HEK293 (cell line): ENCODE data around the gene SERPINA12.

Experiments used
- CTCF ChIA-PET: fragments of 350-600 bp; formaldehyde crosslinking; extraction: SDS; loops from one replicate; lab custom pipeline; 2021; ENCODE audit warnings: antibody characterized with exemption; lab: Yijun Ruan, JAX
- POLR2A ChIA-PET: fragments of 300-600 bp; formaldehyde crosslinking; extraction: SDS; loops from one replicate; lab custom pipeline; 2020; ENCODE audit warnings: antibody characterized with exemption, inconsistent platforms; lab: Yijun Ruan, JAX
- H3K27ac ChIP-seq: fragments of 200-500 bp; sonication (Bioruptor generic); 2 replicates; pipeline ENCODE4 v1.5.1; 2014; ENCODE audit warnings: low read depth, low read length, control low read depth, inconsistent platforms; ENCODE audit errors: extremely low read depth
- H3K36me3 ChIP-seq, 2 experiments: fragments of 200-500 bp in 1 of 2; sonication (Bioruptor generic) in 1 of 2; 1 replicate in 1 of 2; 2 replicates in 1 of 2; pipeline ENCODE4 v1.5.1; 2014 to 2017; ENCODE audit warnings: inconsistent platforms in 2 of 2, low read length in 2 of 2; ENCODE audit not compliant: control insufficient read depth in 2 of 2, insufficient read depth in 1 of 2
- H3K4me1 ChIP-seq: fragments of 200-500 bp; sonication (Bioruptor generic); 2 replicates; pipeline ENCODE4 v1.5.1; 2014; ENCODE audit warnings: mild to moderate bottlenecking, low read length, inconsistent platforms; ENCODE audit not compliant: control insufficient read depth, insufficient read depth
- H3K4me3 ChIP-seq: 2 replicates; pipeline ENCODE4 v1.5.1; 2011; ENCODE audit warnings: low read depth, mild to moderate bottlenecking, control low read depth, low read length, moderate library complexity
- H3K9me3 ChIP-seq: fragments of 200-500 bp; sonication (Bioruptor generic); 2 replicates; pipeline ENCODE4 v1.5.1; 2014; ENCODE audit warnings: low read depth, low read length, inconsistent platforms; ENCODE audit not compliant: control insufficient read depth, insufficient read depth
- ATF2 ChIP-seq: fragments of 450-650 bp; formaldehyde crosslinking; IDR thresholded peaks from 2 replicates; pipeline ENCODE4 v1.5.1; 2016; ENCODE audit warnings: missing biosample characterization, missing genetic modification characterization, low read depth
- GLI2 ChIP-seq: fragments of 450-650 bp; formaldehyde crosslinking; IDR thresholded peaks from 2 replicates; pipeline ENCODE4; 2017; ENCODE audit warnings: missing biosample characterization, missing genetic modification characterization, low read depth, borderline replicate concordance
- HOXD13 ChIP-seq: sonication (generic); formaldehyde crosslinking; IDR thresholded peaks from 2 replicates; pipeline ENCODE4 v1.8.0; 2022; ENCODE audit warnings: missing genetic modification reagents, borderline replicate concordance
- KLF8 ChIP-seq: fragments of 450-650 bp; formaldehyde crosslinking; IDR thresholded peaks from 2 replicates; pipeline ENCODE4 v1.5.1; 2016; ENCODE audit warnings: missing biosample characterization, missing genetic modification characterization
- PRDM1 ChIP-seq: fragments of 450-650 bp; formaldehyde crosslinking; IDR thresholded peaks from 2 replicates; pipeline ENCODE4; 2016; ENCODE audit warnings: missing biosample characterization, missing genetic modification characterization
- TRIM28 ChIP-seq: IDR thresholded peaks from 2 replicates; pipeline ENCODE4 v1.6.1; 2011; ENCODE audit warnings: low read length, control low read depth, borderline replicate concordance
- ZBTB7A ChIP-seq: fragments of 450-650 bp; formaldehyde crosslinking; IDR thresholded peaks from 2 replicates; pipeline ENCODE4 v1.5.1; 2016; ENCODE audit warnings: low read depth, missing biosample characterization, missing genetic modification characterization
- ZBTB8A ChIP-seq: fragments of 450-650 bp; formaldehyde crosslinking; IDR thresholded peaks from 2 replicates; pipeline ENCODE4 v1.5.1; 2016; ENCODE audit warnings: missing biosample characterization, missing genetic modification characterization
- ZFHX2 ChIP-seq: fragments of 450-650 bp; formaldehyde crosslinking; conservative IDR thresholded peaks from 2 replicates; pipeline ENCODE4 v1.5.1; 2016; ENCODE audit warnings: missing biosample characterization, missing genetic modification characterization
- ZFP41 ChIP-seq: fragments of 450-650 bp; formaldehyde crosslinking; IDR thresholded peaks from 2 replicates; pipeline ENCODE4 v1.5.1; 2016; ENCODE audit warnings: missing biosample characterization, missing genetic modification characterization, borderline replicate concordance
- ZNF140 ChIP-seq: fragments of 450-650 bp; formaldehyde crosslinking; IDR thresholded peaks from 2 replicates; pipeline ENCODE4 v1.5.1; 2016; ENCODE audit warnings: missing biosample characterization, missing genetic modification characterization
- ZNF157 ChIP-seq: fragments of 450-650 bp; formaldehyde crosslinking; IDR thresholded peaks from 2 replicates; pipeline ENCODE4 v1.5.1; 2016; ENCODE audit warnings: missing biosample characterization, missing genetic modification characterization
- ZNF16 ChIP-seq: fragments of 450-650 bp; formaldehyde crosslinking; IDR thresholded peaks from 2 replicates; pipeline ENCODE4 v1.5.1; 2016; ENCODE audit warnings: low read depth, missing biosample characterization, missing genetic modification characterization
- ZNF184 ChIP-seq: fragments of 450-650 bp; IDR thresholded peaks from 2 replicates; pipeline ENCODE4 v1.5.1; 2018; ENCODE audit warnings: missing biosample characterization, mild to moderate bottlenecking, missing genetic modification characterization
- ZNF223 ChIP-seq: fragments of 450-650 bp; formaldehyde crosslinking; IDR thresholded peaks from 2 replicates; pipeline ENCODE4 v1.5.1; 2016; ENCODE audit warnings: missing biosample characterization, missing genetic modification characterization
- ZNF266 ChIP-seq: fragments of 450-650 bp; formaldehyde crosslinking; IDR thresholded peaks from 2 replicates; pipeline ENCODE4 v1.5.1; 2016; ENCODE audit warnings: missing biosample characterization, missing genetic modification characterization, low read depth
- ZNF280C ChIP-seq: fragments of 450-650 bp; formaldehyde crosslinking; IDR thresholded peaks from 2 replicates; pipeline ENCODE4 v1.5.1; 2016; ENCODE audit warnings: missing biosample characterization, missing genetic modification characterization
- ZNF324 ChIP-seq: fragments of 450-650 bp; formaldehyde crosslinking; IDR thresholded peaks from 2 replicates; pipeline ENCODE4 v1.5.1; 2016; ENCODE audit warnings: missing biosample characterization, missing genetic modification characterization
- ZNF560 ChIP-seq: fragments of 450-650 bp; formaldehyde crosslinking; IDR thresholded peaks from 2 replicates; pipeline ENCODE4 v1.5.1; 2017; ENCODE audit warnings: missing biosample characterization, missing genetic modification characterization, borderline replicate concordance
- ZNF596 ChIP-seq: fragments of 450-650 bp; IDR thresholded peaks from 2 replicates; pipeline ENCODE4 v1.5.0; 2018; ENCODE audit warnings: missing biosample characterization, mild to moderate bottlenecking, missing genetic modification characterization, moderate library complexity
- ZNF610 ChIP-seq: fragments of 450-650 bp; formaldehyde crosslinking; IDR thresholded peaks from 2 replicates; pipeline ENCODE4 v1.5.1; 2016; ENCODE audit warnings: missing biosample characterization, missing genetic modification characterization, borderline replicate concordance
- ZNF621 ChIP-seq: fragments of 450-650 bp; formaldehyde crosslinking; IDR thresholded peaks from 2 replicates; pipeline ENCODE4 v1.5.1; 2017; ENCODE audit warnings: missing biosample characterization, missing genetic modification characterization
- ZNF76 ChIP-seq: fragments of 450-650 bp; formaldehyde crosslinking; IDR thresholded peaks from 2 replicates; pipeline ENCODE4; 2016; ENCODE audit warnings: low read depth, missing biosample characterization, missing genetic modification characterization, borderline replicate concordance
- ZNF777 ChIP-seq: fragments of 450-650 bp; formaldehyde crosslinking; IDR thresholded peaks from 2 replicates; pipeline ENCODE4 v1.5.1; 2017; ENCODE audit warnings: missing biosample characterization, missing genetic modification characterization, borderline replicate concordance
- ZNF785 ChIP-seq: fragments of 450-650 bp; formaldehyde crosslinking; IDR thresholded peaks from 2 replicates; pipeline ENCODE4 v1.5.1; 2016; ENCODE audit warnings: missing biosample characterization, missing genetic modification characterization
- ZNF830 ChIP-seq: fragments of 450-650 bp; IDR thresholded peaks from 2 replicates; pipeline ENCODE4 v1.5.0; 2018; ENCODE audit warnings: missing biosample characterization, missing genetic modification characterization, low read depth, mild to moderate bottlenecking, moderate library complexity
- ZNF837 ChIP-seq: fragments of 450-650 bp; formaldehyde crosslinking; IDR thresholded peaks from 2 replicates; pipeline ENCODE4 v1.5.1; 2016; ENCODE audit warnings: missing biosample characterization, missing genetic modification characterization
- TF ChIP-seq, protein P1 (sequence below): fragments of 450-650 bp; formaldehyde crosslinking; IDR thresholded peaks from 2 replicates; pipeline ENCODE4 v1.5.1; 2016; ENCODE audit warnings: missing biosample characterization, missing genetic modification characterization
- TF ChIP-seq, protein P2 (sequence below): fragments of 450-650 bp; formaldehyde crosslinking; IDR thresholded peaks from 2 replicates; pipeline ENCODE4 v1.5.1; 2017; ENCODE audit warnings: missing biosample characterization, mild to moderate bottlenecking, missing genetic modification characterization, moderate library complexity

The SERPINA12 gene

GRCh38 chr14:94498215-94498614 is 11.1 kb downstream of the SERPINA12 start:
- H3K9me3 ChIP-seq: no peaks in the 10 kb centered on the region
- no peaks in the 10 kb centered on the region for H3K4me1 ChIP-seq
- no peak for TF ChIP-seq TRIM28
- no peak for TF ChIP-seq ZNF280C
- no peak for TF ChIP-seq ZNF777 (tag by site-specific recombination)
- TF ChIP-seq ZNF785 (tag by site-specific recombination): no peak
- TF ChIP-seq ZNF16 (tag by site-specific recombination): no peak
- no peak for TF ChIP-seq ZNF560
- no peak for TF ChIP-seq ZNF223 (tag by site-specific recombination)
- TF ChIP-seq ZNF324 (tag by site-specific recombination): no peak
- TF ChIP-seq ZNF184 (tag by site-specific recombination): no peak
- TF ChIP-seq ZNF621 (tag by site-specific recombination): no peak
- TF ChIP-seq ZBTB8A: no peak
- TF ChIP-seq ZNF76: no peak
- TF ChIP-seq, all 188 proteins: peak for 0
- CTCF ChIA-PET: interaction anchor here (0.7 to 1.5 kb wide), 2 partner anchors 11 to 166 kb away, joined by 3 read pairs; no protein-coding TSS in a partner anchor
- POLR2A ChIA-PET: no interaction called here
- Histone ChIP-seq H3K27ac (no peak overlapping the region), H3K4me3 (no peak overlapping the region), H3K36me3 (no peaks in the 10 kb centered on the region)

DNA sequence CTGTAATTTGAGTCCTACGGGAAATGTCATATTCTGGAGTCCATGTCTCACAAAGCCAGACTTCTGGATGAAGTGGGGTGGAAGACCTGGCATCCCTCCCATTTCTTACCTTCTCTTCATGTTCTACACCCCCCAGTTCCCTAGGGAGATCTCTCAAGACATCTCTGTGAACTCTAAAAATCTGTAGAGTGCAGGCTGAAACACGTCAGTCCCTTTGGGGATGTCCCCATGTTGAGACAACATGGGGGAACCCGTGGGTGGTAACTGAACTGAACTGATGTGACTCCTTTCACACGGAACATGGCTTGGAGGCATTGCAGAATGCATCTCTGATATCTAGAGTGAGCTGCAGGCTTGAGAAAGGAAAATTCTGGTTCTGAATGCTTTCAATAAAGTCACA is 15.2 kb downstream of the SERPINA12 start:
- CTCF ChIA-PET: interaction anchor here (0.6 kb wide), 1 partner anchor 21 kb away, joined by 3 read pairs; no protein-coding TSS in a partner anchor
- H3K9me3 ChIP-seq: no peaks in the 10 kb centered on the region
- H3K36me3 ChIP-seq: no peaks in the 10 kb centered on the region
- H3K4me3 ChIP-seq: no peak overlapping the region
- H3K4me1 ChIP-seq: no peaks in the 10 kb centered on the region; the same call in 1 of the 2 replicates
- TF ChIP-seq PRDM1 (tag by site-specific recombination) (no peak), ZNF140 (no peak), ZNF157 (tag by site-specific recombination) (no peak), HOXD13 (CRISPR knock-in tag) (no peak), ZNF266 (no peak), ZFHX2 (no peak)
- TF ChIP-seq, protein P1, sequence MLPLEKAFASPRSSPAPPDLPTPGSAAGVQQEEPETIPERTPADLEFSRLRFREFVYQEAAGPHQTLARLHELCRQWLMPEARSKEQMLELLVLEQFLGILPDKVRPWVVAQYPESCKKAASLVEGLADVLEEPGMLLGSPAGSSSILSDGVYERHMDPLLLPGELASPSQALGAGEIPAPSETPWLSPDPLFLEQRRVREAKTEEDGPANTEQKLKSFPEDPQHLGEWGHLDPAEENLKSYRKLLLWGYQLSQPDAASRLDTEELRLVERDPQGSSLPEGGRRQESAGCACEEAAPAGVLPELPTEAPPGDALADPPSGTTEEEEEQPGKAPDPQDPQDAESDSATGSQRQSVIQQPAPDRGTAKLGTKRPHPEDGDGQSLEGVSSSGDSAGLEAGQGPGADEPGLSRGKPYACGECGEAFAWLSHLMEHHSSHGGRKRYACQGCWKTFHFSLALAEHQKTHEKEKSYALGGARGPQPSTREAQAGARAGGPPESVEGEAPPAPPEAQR (tag by site-specific recombination): no peak
- H3K27ac ChIP-seq: no peak overlapping the region
- POLR2A ChIA-PET: no interaction called here

GRCh38 chr14:94491511-94491910 is 17.8 kb downstream of the SERPINA12 start:
- H3K4me1 ChIP-seq: no peaks in the 10 kb centered on the region; the same call in 1 of the 2 replicates
- ChIA-PET CTCF (interaction anchor here (0.6 kb wide), 2 partner anchors 12 to 297 kb away, joined by 3 read pairs; no protein-coding TSS in a partner anchor), POLR2A (no interaction called here)
- no peak overlapping the region for H3K27ac ChIP-seq
- H3K9me3 ChIP-seq: no peaks in the 10 kb centered on the region
- no peaks in the 10 kb centered on the region for H3K36me3 ChIP-seq
- no peak overlapping the region for H3K4me3 ChIP-seq
- TF ChIP-seq ZNF610 (tag by site-specific recombination): no peak
- no peak for TF ChIP-seq GLI2 (tag by site-specific recombination)
- no peak for TF ChIP-seq ZBTB7A (tag by site-specific recombination)
- TF ChIP-seq ATF2 (tag by site-specific recombination): no peak
- no peak for TF ChIP-seq KLF8 (tag by site-specific recombination)
- no peak for TF ChIP-seq ZNF596 (tag by site-specific recombination)
- TF ChIP-seq ZNF777 (tag by site-specific recombination): no peak
- no peak for TF ChIP-seq ZFP41 (tag by site-specific recombination)
- TF ChIP-seq, protein P2, sequence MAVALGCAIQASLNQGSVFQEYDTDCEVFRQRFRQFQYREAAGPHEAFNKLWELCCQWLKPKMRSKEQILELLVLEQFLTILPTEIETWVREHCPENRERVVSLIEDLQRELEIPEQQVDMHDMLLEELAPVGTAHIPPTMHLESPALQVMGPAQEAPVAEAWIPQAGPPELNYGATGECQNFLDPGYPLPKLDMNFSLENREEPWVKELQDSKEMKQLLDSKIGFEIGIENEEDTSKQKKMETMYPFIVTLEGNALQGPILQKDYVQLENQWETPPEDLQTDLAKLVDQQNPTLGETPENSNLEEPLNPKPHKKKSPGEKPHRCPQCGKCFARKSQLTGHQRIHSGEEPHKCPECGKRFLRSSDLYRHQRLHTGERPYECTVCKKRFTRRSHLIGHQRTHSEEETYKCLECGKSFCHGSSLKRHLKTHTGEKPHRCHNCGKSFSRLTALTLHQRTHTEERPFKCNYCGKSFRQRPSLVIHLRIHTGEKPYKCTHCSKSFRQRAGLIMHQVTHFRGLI (tag by site-specific recombination): no peak
- no peak for TF ChIP-seq ZNF837
- TF ChIP-seq ZNF830 (tag by site-specific recombination): no peak
